ENCODE data around the gene NID1.
"Not testable (repeated sequence)": the region's sequence is repeated elsewhere in the genome, so short reads cannot be mapped to it uniquely, and the experiment has no call there.

Gene NID1

DNA sequence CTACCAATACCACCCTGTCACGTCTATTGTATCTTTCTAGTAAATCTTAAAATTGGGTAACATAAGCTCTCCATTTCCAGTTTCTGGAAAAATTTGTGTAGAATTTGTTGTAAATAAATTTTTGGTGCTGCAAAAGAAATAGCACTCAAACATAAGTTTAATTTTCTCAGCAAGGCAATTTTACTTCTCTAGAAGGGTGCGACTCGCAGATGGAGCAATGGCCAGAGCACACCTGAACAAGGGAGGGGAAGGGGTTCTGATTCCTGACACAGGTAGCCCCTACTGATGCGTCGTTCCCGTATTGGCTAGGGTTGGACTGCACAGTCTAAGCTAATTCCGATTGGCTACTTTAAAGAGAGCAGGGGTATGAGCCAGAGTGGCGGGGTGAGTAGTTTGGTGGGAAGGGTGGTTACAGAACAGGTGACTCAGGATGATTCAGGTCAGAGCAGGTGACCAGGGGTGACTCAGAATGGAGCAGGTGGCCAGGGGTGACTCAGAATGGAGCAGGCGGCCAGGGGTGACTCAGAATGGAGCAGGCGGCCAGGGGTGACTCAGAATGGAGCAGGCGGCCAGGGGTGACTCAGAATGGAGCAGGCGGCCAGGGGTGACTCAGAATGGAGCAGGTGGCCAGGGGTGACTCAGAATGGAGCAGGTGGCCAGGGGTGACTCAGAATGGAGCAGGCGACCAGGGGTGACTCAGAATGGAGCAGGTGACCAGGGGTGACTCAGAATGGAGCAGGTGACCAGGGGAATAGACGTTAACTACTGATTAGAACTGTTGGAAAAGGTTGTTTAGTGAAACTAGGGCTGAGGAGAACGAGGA lies 32.0 kb upstream of the NID1 start:
- peak; percentile 64 to 74 for DNase-seq (ENCODE audit: low read depth in 1 of 2, low spot score in 1 of 2)

DNA sequence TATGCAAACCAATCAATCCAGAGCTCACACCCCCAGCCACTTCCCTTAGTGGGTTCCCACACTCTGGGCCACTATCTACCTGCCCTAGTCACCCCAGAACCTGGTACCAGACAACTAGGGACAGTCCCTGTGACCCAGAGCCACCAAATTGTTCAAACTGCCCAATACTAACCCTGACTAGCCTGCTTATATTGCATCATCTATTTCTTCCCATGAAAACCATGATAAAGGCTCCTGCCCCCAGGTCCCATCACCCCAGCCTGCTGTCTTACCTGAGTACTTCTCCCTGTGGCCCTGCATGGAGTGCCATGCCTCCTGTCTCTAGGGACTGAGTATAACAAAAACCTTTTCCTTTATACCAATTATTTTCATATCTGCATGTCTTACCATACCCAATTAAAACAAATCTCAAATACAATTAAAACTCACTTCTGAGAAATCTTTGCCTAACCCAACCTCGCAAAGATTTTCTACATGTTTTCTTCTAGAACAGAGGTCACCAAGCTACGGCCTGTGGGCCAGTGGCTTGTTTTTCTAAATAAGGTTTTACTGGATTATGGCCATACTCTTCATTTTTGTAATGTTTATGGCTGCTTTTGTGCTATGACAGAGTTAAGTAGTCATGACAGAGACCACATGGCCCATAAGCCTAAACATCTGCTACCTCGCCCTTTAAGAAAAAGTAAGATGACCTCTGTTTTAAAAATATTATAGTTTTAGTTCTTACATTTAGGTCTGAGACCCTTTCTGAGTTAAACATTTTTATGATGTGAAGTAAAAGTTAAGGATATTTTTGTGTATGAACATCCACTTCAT lies 31.0 kb upstream of the NID1 start:
- DNase-seq (ENCODE audit: low read depth in 1 of 2, low spot score in 1 of 2) = no peak

GRCh38 chr1:236092899-236093298 lies 28.0 kb upstream of the NID1 start:
- no peak for DNase-seq (ENCODE audit: low read depth in 1 of 2, low spot score in 1 of 2)

- no peak for DNase-seq (ENCODE audit: low read depth in 1 of 2, low spot score in 1 of 2)
Observed at GRCh38 chr1:236091933-236092318, 27.0 kb upstream of the NID1 start.

- no peak for DNase-seq (ENCODE audit: low read depth in 1 of 2, low spot score in 1 of 2)
Observed at GRCh38 chr1:236090741-236091147, 25.9 kb upstream of the NID1 start.

GRCh38 chr1:236089046-236089773 lies 24.3 kb upstream of the NID1 start:
- no peak for DNase-seq (ENCODE audit: low read depth in 1 of 2, low spot score in 1 of 2)

- DNase-seq (ENCODE audit: low read depth in 1 of 2, low spot score in 1 of 2) = no peak
Observed at GRCh38 chr1:236086537-236086936, 21.6 kb upstream of the NID1 start.

- DNase-seq (ENCODE audit: low read depth in 1 of 2, low spot score in 1 of 2) = no peak
Observed at GRCh38 chr1:236085545-236086159, 20.8 kb upstream of the NID1 start.

GRCh38 chr1:236084386-236084730 lies 19.5 kb upstream of the NID1 start:
- no peak for DNase-seq (ENCODE audit: low read depth in 1 of 2, low spot score in 1 of 2)

DNA sequence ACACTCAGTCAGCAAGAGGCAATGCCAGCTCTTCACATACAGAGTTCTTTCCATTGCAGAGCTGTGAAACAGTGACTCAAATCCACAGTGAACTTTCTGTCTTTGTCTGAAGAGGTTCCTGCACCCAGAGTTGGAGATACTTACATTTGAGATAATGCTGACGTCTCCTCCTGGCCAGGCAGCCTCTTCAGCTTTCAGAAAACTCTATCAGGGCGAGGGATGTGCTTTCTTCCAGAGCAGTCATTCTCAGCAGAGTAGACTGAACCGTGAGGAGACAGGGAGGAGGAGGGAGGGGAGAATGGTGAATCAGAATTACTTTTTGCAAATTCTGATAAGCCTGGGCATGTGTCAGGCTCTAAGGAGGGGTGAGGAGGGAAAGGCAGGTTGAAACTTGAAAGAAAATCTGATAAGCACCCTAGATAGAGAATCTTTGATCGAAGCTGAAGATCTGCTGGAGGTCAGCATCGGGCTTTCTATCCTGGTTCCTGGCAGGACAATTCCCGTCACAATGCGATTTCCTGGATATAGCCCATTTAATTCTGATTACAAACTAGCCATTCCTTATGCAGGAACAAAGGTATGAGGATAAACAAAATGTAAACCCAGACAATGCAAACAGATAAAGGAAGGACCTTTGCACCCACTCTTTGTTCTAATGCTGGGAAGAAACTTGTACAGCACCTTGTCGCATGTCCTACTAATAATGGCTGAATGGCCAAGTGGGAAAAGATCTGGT lies 18.9 kb upstream of the NID1 start:
- no peak for DNase-seq (ENCODE audit: low read depth in 1 of 2, low spot score in 1 of 2)

GRCh38 chr1:236082526-236082925 lies 17.6 kb upstream of the NID1 start:
- DNase-seq (ENCODE audit: low read depth in 1 of 2, low spot score in 1 of 2) = no peak

GRCh38 chr1:236081546-236082227 lies 16.8 kb upstream of the NID1 start:
- DNase-seq (ENCODE audit: low read depth in 1 of 2, low spot score in 1 of 2) = no peak

GRCh38 chr1:236079703-236080102 lies 14.8 kb upstream of the NID1 start:
- no peak for DNase-seq (ENCODE audit: low read depth in 1 of 2, low spot score in 1 of 2)

- no peak for DNase-seq (ENCODE audit: low read depth in 1 of 2, low spot score in 1 of 2)
Observed at GRCh38 chr1:236078993-236079392, 14.1 kb upstream of the NID1 start.

- DNase-seq (ENCODE audit: low read depth in 1 of 2, low spot score in 1 of 2) = not testable (repeated sequence)
Observed at GRCh38 chr1:236078077-236078476, 13.2 kb upstream of the NID1 start.

DNA sequence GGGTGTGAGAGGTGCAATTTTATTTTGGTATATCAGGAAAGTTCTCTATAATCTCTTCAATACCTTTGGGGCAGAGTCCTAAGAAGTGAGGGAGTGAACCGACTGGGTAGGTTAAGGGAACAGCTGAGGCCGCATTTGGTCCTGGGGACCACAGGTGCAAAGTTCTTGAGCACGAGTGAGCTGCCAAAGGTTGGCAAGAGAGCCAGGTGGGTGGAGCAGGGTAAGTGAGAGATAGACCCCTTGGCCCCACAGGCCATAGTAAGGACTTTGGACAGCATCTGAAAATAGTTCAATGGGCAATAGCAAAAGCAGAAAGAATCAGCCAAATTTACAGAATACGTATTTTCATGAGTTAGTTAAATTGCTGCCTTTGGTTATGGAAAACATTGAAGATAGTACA lies 11.0 kb upstream of the NID1 start:
- DNase-seq (ENCODE audit: low read depth in 1 of 2, low spot score in 1 of 2) = no peak

DNA sequence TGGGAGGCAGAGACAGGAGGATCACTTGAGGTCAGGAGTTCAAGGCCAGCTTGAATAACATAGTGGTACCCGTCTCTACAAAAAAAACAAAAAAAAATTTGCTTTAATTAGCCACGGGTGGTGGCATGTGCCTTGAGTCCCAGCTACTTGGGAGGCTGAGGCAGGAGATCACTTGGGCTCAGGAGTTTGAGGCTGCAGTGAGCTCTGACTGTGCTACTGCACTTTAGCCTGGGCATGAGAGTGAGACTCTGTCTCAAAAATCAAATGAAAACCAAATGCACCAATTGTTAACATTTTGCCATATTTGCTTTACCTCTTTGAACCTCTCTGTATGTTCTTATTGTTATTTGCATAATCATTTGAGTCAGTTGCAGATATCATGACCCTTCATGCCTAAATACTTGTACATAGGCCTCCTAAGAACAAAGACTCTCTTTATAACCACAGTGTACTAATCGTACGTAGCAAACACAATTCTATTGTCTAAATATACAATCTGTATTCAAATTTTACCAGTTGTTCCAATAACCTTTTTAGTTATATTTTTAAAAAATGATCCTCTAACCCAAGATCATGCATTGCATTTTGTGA lies 8.5 kb upstream of the NID1 start:
- no peak for DNase-seq (ENCODE audit: low read depth in 1 of 2, low spot score in 1 of 2)

GRCh38 chr1:236072001-236072400 lies 7.1 kb upstream of the NID1 start:
- DNase-seq (ENCODE audit: low read depth in 1 of 2, low spot score in 1 of 2) = no peak

GRCh38 chr1:236070753-236071152 lies 5.9 kb upstream of the NID1 start:
- DNase-seq (ENCODE audit: low read depth in 1 of 2, low spot score in 1 of 2) = no peak

GRCh38 chr1:236069796-236070195 lies 4.9 kb upstream of the NID1 start:
- no peak for DNase-seq (ENCODE audit: low read depth in 1 of 2, low spot score in 1 of 2)
